Lower leg skin (tissue), 4 donors: ENCODE measurements around the gene ETS1. TPM values are rescaled to one million over a fixed set of nuclear protein-coding genes. Genes with fewer than 3 reads are reported as not detected.

Source experiments
- DNase-seq, 2 donors: peaks; one replicate each; pipeline ENCODE4 v3.0.0-alpha.2; 2019; ENCODE audit warnings: low spot score in 2 of 2
- H3K4me3 ChIP-seq: fragments of 200-600 bp; sonication (generic); 2 replicates; pipeline ENCODE4 v1.5.1; 2017; ENCODE audit warnings: mild to moderate bottlenecking, low read depth; ENCODE audit not compliant: poor library complexity, severe bottlenecking
- POLR2A ChIP-seq, 2 donors: fragments of 450-650 bp; IDR thresholded peaks; one replicate each; pipeline ENCODE4 v1.6.1; 2016 to 2017; ENCODE audit warnings: antibody characterized with exemption in 2 of 2, mild to moderate bottlenecking in 1 of 2, moderate library complexity in 1 of 2
- WGBS, 2 donors: methylation state at CpG; one replicate each; pipeline ENCODE4 v1.1.5; 2018; 5-methylcytosine and 5-hydroxymethylcytosine counted together
- intact Hi-C: fragments of 100-400 bp; cut with DNase I; formaldehyde crosslinking; loops from one replicate; pipeline ENCODE4 v1.15.0; 2023; ENCODE audit warnings: low total_unique reads
- total RNA-seq, 4 donors: library from RNA; depleted of rRNA; stranded (reverse); fragments of >200 nt; gene quantifications; one replicate each; pipeline ENCODE4 v1.1.0, GENCODE V29; 2016
- TF ChIP-seq, protein P1 (sequence below), 3 donors: fragments of 450-650 bp; IDR thresholded peaks; one replicate each; pipeline ENCODE4 v1.5.1; 2016; ENCODE audit warnings: antibody characterized with exemption in 3 of 3, mild to moderate bottlenecking in 3 of 3, moderate library complexity in 2 of 3

Gene ETS1
- total RNA-seq, 4 donors from 2014 or later = 20.6 to 38.7 (median 21.8) TPM

- intact Hi-C loops = no loop called here
These were observed 61.7 kb downstream of the ETS1 start for GRCh38 chr11:128525411-128526243.

DNA sequence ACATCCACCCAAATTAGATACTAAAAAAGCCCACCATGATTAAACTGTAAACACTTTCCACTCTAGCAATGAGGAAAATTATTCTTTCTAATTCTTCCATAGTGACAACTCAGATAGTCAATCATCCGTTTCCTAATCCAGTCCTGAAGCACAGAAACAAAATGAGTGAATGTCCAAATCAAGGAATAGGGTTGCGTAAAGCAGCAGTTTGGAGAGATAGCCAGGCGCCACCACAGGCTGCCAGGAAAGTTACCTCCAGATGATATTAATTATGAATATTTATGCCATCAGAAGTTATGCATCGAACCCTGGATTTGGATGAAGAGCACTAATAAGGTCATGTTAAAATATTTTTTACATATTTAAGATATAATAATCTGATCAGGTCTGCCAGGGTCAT is 63.2 kb downstream of the ETS1 start:
- 71 to 76% methylated on average over 4 of the region's 4 CpGs for WGBS, 2 donors
- intact Hi-C loops = no loop called here
- no peak for TF ChIP-seq POLR2A (IDR thresholded peaks at IDR 0.05)
- TF ChIP-seq, protein P1, sequence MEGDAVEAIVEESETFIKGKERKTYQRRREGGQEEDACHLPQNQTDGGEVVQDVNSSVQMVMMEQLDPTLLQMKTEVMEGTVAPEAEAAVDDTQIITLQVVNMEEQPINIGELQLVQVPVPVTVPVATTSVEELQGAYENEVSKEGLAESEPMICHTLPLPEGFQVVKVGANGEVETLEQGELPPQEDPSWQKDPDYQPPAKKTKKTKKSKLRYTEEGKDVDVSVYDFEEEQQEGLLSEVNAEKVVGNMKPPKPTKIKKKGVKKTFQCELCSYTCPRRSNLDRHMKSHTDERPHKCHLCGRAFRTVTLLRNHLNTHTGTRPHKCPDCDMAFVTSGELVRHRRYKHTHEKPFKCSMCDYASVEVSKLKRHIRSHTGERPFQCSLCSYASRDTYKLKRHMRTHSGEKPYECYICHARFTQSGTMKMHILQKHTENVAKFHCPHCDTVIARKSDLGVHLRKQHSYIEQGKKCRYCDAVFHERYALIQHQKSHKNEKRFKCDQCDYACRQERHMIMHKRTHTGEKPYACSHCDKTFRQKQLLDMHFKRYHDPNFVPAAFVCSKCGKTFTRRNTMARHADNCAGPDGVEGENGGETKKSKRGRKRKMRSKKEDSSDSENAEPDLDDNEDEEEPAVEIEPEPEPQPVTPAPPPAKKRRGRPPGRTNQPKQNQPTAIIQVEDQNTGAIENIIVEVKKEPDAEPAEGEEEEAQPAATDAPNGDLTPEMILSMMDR (IDR thresholded peaks at IDR 0.05) = no peak
- H3K4me3 ChIP-seq = no peak overlapping the region
- no peak for DNase-seq

More at GRCh38 chr11:128525411-128526243, 61.7 kb downstream of the ETS1 start:
- WGBS, 2 donors = 20 to 31% methylated on average over 1 of the region's 1 CpG
- no peak overlapping the region for H3K4me3 ChIP-seq
- no peak for TF ChIP-seq POLR2A (IDR thresholded peaks at IDR 0.05)
- TF ChIP-seq, protein P1 (IDR thresholded peaks at IDR 0.05) = no peak
- no peak for DNase-seq

- no peak overlapping the region for H3K4me3 ChIP-seq
- intact Hi-C loops = no loop called here
- 38 to 52% methylated on average over 2 of the region's 2 CpGs for WGBS, 2 donors
- no peak for DNase-seq
- TF ChIP-seq POLR2A (IDR thresholded peaks at IDR 0.05) = no peak
- TF ChIP-seq, protein P1 (IDR thresholded peaks at IDR 0.05) = no peak
These were observed 63.7 kb downstream of the ETS1 start for GRCh38 chr11:128523641-128524040.

GRCh38 chr11:128522943-128523518 is 64.3 kb downstream of the ETS1 start:
- DNase-seq = no peak
- no peak for TF ChIP-seq POLR2A (IDR thresholded peaks at IDR 0.05)
- TF ChIP-seq, protein P1 (IDR thresholded peaks at IDR 0.05) = no peak
- no peak overlapping the region for H3K4me3 ChIP-seq
- intact Hi-C loops = no loop called here
- 27 to 35% methylated on average over 6 of the region's 6 CpGs for WGBS, 2 donors

GRCh38 chr11:128522055-128522942 is 65.1 kb downstream of the ETS1 start:
- DNase-seq = peak; percentile 90 to 97
- H3K4me3 ChIP-seq = peak overlapping the region; percentile 65
- peak in 1 of 2 donors; percentile 68 for TF ChIP-seq POLR2A (IDR thresholded peaks at IDR 0.05)
- TF ChIP-seq, protein P1 (IDR thresholded peaks at IDR 0.05) = no peak
- intact Hi-C loops = no loop called here
- 0 to 1% methylated on average over 74 to 89 of the region's 93 CpGs for WGBS, 2 donors
